ENCODE data around the gene FBXW7. TPM values are rescaled to one million over a fixed set of nuclear protein-coding genes. Genes with fewer than 3 reads are reported as not detected.

FBXW7 gene
- polyA plus RNA-seq, 1 of the 3 experiments (the other 2 are of a cell fraction): 7.7 TPM

- CTCF ChIA-PET: no interaction called here
- H3K27me3 ChIP-seq (ENCODE audit: insufficient read depth): no peaks in the 10 kb centered on the region
- no peak overlapping the region for H3K27ac ChIP-seq (ENCODE audit: low read depth in 2 of 2, low read length in 1 of 2)
- no peaks in the 10 kb centered on the region for H3K36me3 ChIP-seq (replicated peaks in 1 of 2; ENCODE audit: control insufficient read depth in 1 of 2, insufficient read depth in 2 of 2, low read length in 1 of 2)
- no peaks in the 10 kb centered on the region for H3K9me3 ChIP-seq
- no peak for DNase-seq
- no peak overlapping the region for H3K9ac ChIP-seq
- H3K79me2 ChIP-seq (ENCODE audit: insufficient read depth): no peaks in the 10 kb centered on the region
- H3K4me1 ChIP-seq (ENCODE audit: control insufficient read depth in 1 of 2, insufficient read depth in 2 of 2, low read depth in 1 of 2, low read length in 1 of 2): peaks cover 0 to 18% of the 10 kb centered on the region in 2 experiments; a peak in 2 of 4 replicates
- H4K20me1 ChIP-seq (ENCODE audit: insufficient read depth): no peaks in the 10 kb centered on the region
- H3K9me2 ChIP-seq: no peaks in the 10 kb centered on the region
- WGBS (ENCODE audit: low lambda C conversion rate): 82% methylated on average over 8 of the region's 8 CpGs
- no peaks in the 10 kb centered on the region for H3F3A ChIP-seq (replicated peaks; ENCODE audit: insufficient read depth)
- H2AFZ ChIP-seq (ENCODE audit: low read depth): no peak overlapping the region
- TF ChIP-seq TEAD4 (IDR thresholded peaks at IDR 0.05; ENCODE audit: borderline replicate concordance, insufficient read depth): no peak
- TF ChIP-seq RFX5 (IDR thresholded peaks at IDR 0.05; ENCODE audit: low read length): no peak
- no peak for TF ChIP-seq JUND (IDR thresholded peaks at IDR 0.05)
- no peak for TF ChIP-seq FOSL2 (IDR thresholded peaks at IDR 0.05; ENCODE audit: borderline replicate concordance, low read depth)
- no peak for TF ChIP-seq IRF3 (IDR thresholded peaks at IDR 0.05; ENCODE audit: low read depth, low read length)
- TF ChIP-seq NRF1 (IDR thresholded peaks at IDR 0.05; ENCODE audit: low read depth, low read length): no peak
- TF ChIP-seq ZBTB33 (IDR thresholded peaks at IDR 0.05; ENCODE audit: borderline replicate concordance, low read depth): no peak
- no peak for TF ChIP-seq RXRA (IDR thresholded peaks at IDR 0.05; ENCODE audit: borderline replicate concordance, low read depth)
- TF ChIP-seq TAF1 (IDR thresholded peaks at IDR 0.05; ENCODE audit: borderline replicate concordance, low read depth, low read length): no peak
- TF ChIP-seq MXI1 (IDR thresholded peaks at IDR 0.05; ENCODE audit: low read depth, low read length): no peak
- TF ChIP-seq USF1 (IDR thresholded peaks at IDR 0.05; ENCODE audit: borderline replicate concordance, low read depth): no peak
- TF ChIP-seq PBX3 (IDR thresholded peaks at IDR 0.05): no peak
- no peak for TF ChIP-seq SMC3 (IDR thresholded peaks at IDR 0.05; ENCODE audit: low read depth, low read length)
- no peak for TF ChIP-seq GABPA (IDR thresholded peaks at IDR 0.05; ENCODE audit: low read depth)
- no peak for TF ChIP-seq SIN3A (IDR thresholded peaks at IDR 0.05; ENCODE audit: borderline replicate concordance, low read depth, low read length)
- no peak overlapping the region for H3K4me3 ChIP-seq (ENCODE audit: low read depth in 2 of 2, low read length in 1 of 2)
- H3K4me2 ChIP-seq: no peak overlapping the region
- POLR2A ChIA-PET: no interaction called here
Observed at GRCh38 chr4:152307669-152308068, 228.2 kb downstream of the FBXW7 start.
